ENCODE data around the gene BAIAP2. TPM values are rescaled to one million over a fixed set of nuclear protein-coding genes. Genes with fewer than 3 reads are reported as not detected.
A peak's percentile ranks its signal among the peaks of the same experiment; 100 is the strongest.

The BAIAP2 gene
- total and polyA plus RNA-seq, 2 donors: 8.4 to 23.1 TPM

- DNase-seq (ENCODE audit: low read depth in 6 of 9, low spot score in 9 of 9): peak in 1 of 9 donors; percentile 37
- H3K27ac ChIP-seq (ENCODE audit: low read depth in 1 of 2, low read length in 1 of 2): no peak overlapping the region
- H3K4me1 ChIP-seq (ENCODE audit: control insufficient read depth in 2 of 2, insufficient read depth in 2 of 2, low read length in 2 of 2): peaks cover 0 to 44% of the 10 kb centered on the region in 2 donors
- H3K9me3 ChIP-seq (ENCODE audit: control insufficient read depth in 2 of 2, insufficient read depth in 1 of 2, low read length in 1 of 2): no peaks in the 10 kb centered on the region
- H3K36me3 ChIP-seq (ENCODE audit: control insufficient read depth in 2 of 2, insufficient read depth in 2 of 2, low read length in 1 of 2): peaks cover 0 to 2% of the 10 kb centered on the region in 2 donors
- H3K4me3 ChIP-seq (ENCODE audit: low read length in 2 of 2): no peak overlapping the region
- no peaks in the 10 kb centered on the region for H3K27me3 ChIP-seq (ENCODE audit: control insufficient read depth in 2 of 2, insufficient read depth in 1 of 2, low read length in 1 of 2)
- WGBS: 89% methylated on average over 20 of the region's 20 CpGs
These were observed 32.5 kb downstream of the BAIAP2 start for GRCh38 chr17:81067391-81067811.

GRCh38 chr17:81068411-81069134 is 33.6 kb downstream of the BAIAP2 start:
- H3K4me3 ChIP-seq (ENCODE audit: low read length in 2 of 2): no peak overlapping the region
- no peak for DNase-seq (ENCODE audit: low read depth in 6 of 9, low spot score in 9 of 9)
- no peaks in the 10 kb centered on the region for H3K9me3 ChIP-seq (ENCODE audit: control insufficient read depth in 2 of 2, insufficient read depth in 1 of 2, low read length in 1 of 2)
- H3K27ac ChIP-seq (ENCODE audit: low read depth in 1 of 2, low read length in 1 of 2): no peak overlapping the region
- H3K36me3 ChIP-seq (ENCODE audit: control insufficient read depth in 2 of 2, insufficient read depth in 2 of 2, low read length in 1 of 2): no peaks in the 10 kb centered on the region
- H3K4me1 ChIP-seq (ENCODE audit: control insufficient read depth in 2 of 2, insufficient read depth in 2 of 2, low read length in 2 of 2): peaks cover 0 to 42% of the 10 kb centered on the region in 2 donors
- no peaks in the 10 kb centered on the region for H3K27me3 ChIP-seq (ENCODE audit: control insufficient read depth in 2 of 2, insufficient read depth in 1 of 2, low read length in 1 of 2)
- 97% methylated on average over 26 of the region's 26 CpGs for WGBS

GRCh38 chr17:81069135-81069645 is 34.2 kb downstream of the BAIAP2 start:
- Histone ChIP-seq H3K4me3 (ENCODE audit: low read length in 2 of 2) (no peak overlapping the region), H3K27ac (ENCODE audit: low read depth in 1 of 2, low read length in 1 of 2) (no peak overlapping the region), H3K4me1 (ENCODE audit: control insufficient read depth in 2 of 2, insufficient read depth in 2 of 2, low read length in 2 of 2) (peaks cover 0 to 37% of the 10 kb centered on the region in 2 donors), H3K36me3 (ENCODE audit: control insufficient read depth in 2 of 2, insufficient read depth in 2 of 2, low read length in 1 of 2) (no peaks in the 10 kb centered on the region), H3K9me3 (ENCODE audit: control insufficient read depth in 2 of 2, insufficient read depth in 1 of 2, low read length in 1 of 2) (no peaks in the 10 kb centered on the region), H3K27me3 (ENCODE audit: control insufficient read depth in 2 of 2, insufficient read depth in 1 of 2, low read length in 1 of 2) (no peaks in the 10 kb centered on the region)
- WGBS: 96% methylated on average over 23 of the region's 23 CpGs
- DNase-seq (ENCODE audit: low read depth in 6 of 9, low spot score in 9 of 9): no peak

GRCh38 chr17:81070541-81071246 is 35.7 kb downstream of the BAIAP2 start:
- Histone ChIP-seq H3K36me3 (ENCODE audit: control insufficient read depth in 2 of 2, insufficient read depth in 2 of 2, low read length in 1 of 2) (no peaks in the 10 kb centered on the region), H3K4me3 (ENCODE audit: low read length in 2 of 2) (no peak overlapping the region), H3K9me3 (ENCODE audit: control insufficient read depth in 2 of 2, insufficient read depth in 1 of 2, low read length in 1 of 2) (no peaks in the 10 kb centered on the region), H3K27me3 (ENCODE audit: control insufficient read depth in 2 of 2, insufficient read depth in 1 of 2, low read length in 1 of 2) (no peaks in the 10 kb centered on the region), H3K27ac (ENCODE audit: low read depth in 1 of 2, low read length in 1 of 2) (no peak overlapping the region), H3K4me1 (ENCODE audit: control insufficient read depth in 2 of 2, insufficient read depth in 2 of 2, low read length in 2 of 2) (peaks cover 0 to 22% of the 10 kb centered on the region in 2 donors)
- no peak for DNase-seq (ENCODE audit: low read depth in 6 of 9, low spot score in 9 of 9)
- 92% methylated on average over 25 of the region's 25 CpGs for WGBS

- H3K9me3 ChIP-seq (ENCODE audit: control insufficient read depth in 2 of 2, insufficient read depth in 1 of 2, low read length in 1 of 2): no peaks in the 10 kb centered on the region
- no peaks in the 10 kb centered on the region for H3K36me3 ChIP-seq (ENCODE audit: control insufficient read depth in 2 of 2, insufficient read depth in 2 of 2, low read length in 1 of 2)
- no peak for DNase-seq (ENCODE audit: low read depth in 6 of 9, low spot score in 9 of 9)
- H3K27ac ChIP-seq (ENCODE audit: low read depth in 1 of 2, low read length in 1 of 2): no peak overlapping the region
- 94% methylated on average over 39 of the region's 39 CpGs for WGBS
- no peaks in the 10 kb centered on the region for H3K27me3 ChIP-seq (ENCODE audit: control insufficient read depth in 2 of 2, insufficient read depth in 1 of 2, low read length in 1 of 2)
- peaks cover 0 to 10% of the 10 kb centered on the region in 2 donors for H3K4me1 ChIP-seq (ENCODE audit: control insufficient read depth in 2 of 2, insufficient read depth in 2 of 2, low read length in 2 of 2)
- H3K4me3 ChIP-seq (ENCODE audit: low read length in 2 of 2): no peak overlapping the region
These were observed 37.1 kb downstream of the BAIAP2 start for GRCh38 chr17:81071761-81072741.

- Histone ChIP-seq H3K4me1 (ENCODE audit: control insufficient read depth in 2 of 2, insufficient read depth in 2 of 2, low read length in 2 of 2) (no peaks in the 10 kb centered on the region), H3K9me3 (ENCODE audit: control insufficient read depth in 2 of 2, insufficient read depth in 1 of 2, low read length in 1 of 2) (no peaks in the 10 kb centered on the region), H3K27me3 (ENCODE audit: control insufficient read depth in 2 of 2, insufficient read depth in 1 of 2, low read length in 1 of 2) (no peaks in the 10 kb centered on the region), H3K36me3 (ENCODE audit: control insufficient read depth in 2 of 2, insufficient read depth in 2 of 2, low read length in 1 of 2) (no peaks in the 10 kb centered on the region), H3K27ac (ENCODE audit: low read depth in 1 of 2, low read length in 1 of 2) (no peak overlapping the region), H3K4me3 (ENCODE audit: low read length in 2 of 2) (no peak overlapping the region)
- 95% methylated on average over 42 of the region's 42 CpGs for WGBS
- no peak for DNase-seq (ENCODE audit: low read depth in 6 of 9, low spot score in 9 of 9)
These were observed 39.3 kb downstream of the BAIAP2 start for GRCh38 chr17:81073967-81074839.

GRCh38 chr17:81074875-81075274 is 39.9 kb downstream of the BAIAP2 start:
- peaks cover 0 to under 1% of the 10 kb centered on the region in 2 donors for H3K4me1 ChIP-seq (ENCODE audit: control insufficient read depth in 2 of 2, insufficient read depth in 2 of 2, low read length in 2 of 2)
- H3K27ac ChIP-seq (ENCODE audit: low read depth in 1 of 2, low read length in 1 of 2): no peak overlapping the region
- H3K36me3 ChIP-seq (ENCODE audit: control insufficient read depth in 2 of 2, insufficient read depth in 2 of 2, low read length in 1 of 2): no peaks in the 10 kb centered on the region

GRCh38 chr17:81075307-81075706 is 40.4 kb downstream of the BAIAP2 start:
- H3K4me3 ChIP-seq (ENCODE audit: low read length in 2 of 2): no peak overlapping the region
- DNase-seq (ENCODE audit: low read depth in 6 of 9, low spot score in 9 of 9): no peak
- WGBS: 98% methylated on average over 17 of the region's 17 CpGs
- no peaks in the 10 kb centered on the region for H3K36me3 ChIP-seq (ENCODE audit: control insufficient read depth in 2 of 2, insufficient read depth in 2 of 2, low read length in 1 of 2)
- H3K27me3 ChIP-seq (ENCODE audit: control insufficient read depth in 2 of 2, insufficient read depth in 1 of 2, low read length in 1 of 2): no peaks in the 10 kb centered on the region
- H3K27ac ChIP-seq (ENCODE audit: low read depth in 1 of 2, low read length in 1 of 2): no peak overlapping the region
- peaks cover 0 to 5% of the 10 kb centered on the region in 2 donors for H3K4me1 ChIP-seq (ENCODE audit: control insufficient read depth in 2 of 2, insufficient read depth in 2 of 2, low read length in 2 of 2)
- no peaks in the 10 kb centered on the region for H3K9me3 ChIP-seq (ENCODE audit: control insufficient read depth in 2 of 2, insufficient read depth in 1 of 2, low read length in 1 of 2)

More at GRCh38 chr17:81074875-81075274, 39.9 kb downstream of the BAIAP2 start:
- 85% methylated on average over 8 of the region's 8 CpGs for WGBS
- no peak for DNase-seq (ENCODE audit: low read depth in 6 of 9, low spot score in 9 of 9)
- no peak overlapping the region for H3K4me3 ChIP-seq (ENCODE audit: low read length in 2 of 2)
- H3K9me3 ChIP-seq (ENCODE audit: control insufficient read depth in 2 of 2, insufficient read depth in 1 of 2, low read length in 1 of 2): no peaks in the 10 kb centered on the region
- H3K27me3 ChIP-seq (ENCODE audit: control insufficient read depth in 2 of 2, insufficient read depth in 1 of 2, low read length in 1 of 2): no peaks in the 10 kb centered on the region

Data from thymus (tissue), 11 donors.